Measurements from ENCODE around the gene PRAME. TPM values are rescaled to one million over a fixed set of nuclear protein-coding genes. Genes with fewer than 3 reads are reported as not detected.
"Not testable (repeated sequence)": the region's sequence is repeated elsewhere in the genome, so short reads cannot be mapped to it uniquely, and the experiment has no call there.

The PRAME gene
- total RNA-seq, 2 donors from 2014 or later: not detected

DNA sequence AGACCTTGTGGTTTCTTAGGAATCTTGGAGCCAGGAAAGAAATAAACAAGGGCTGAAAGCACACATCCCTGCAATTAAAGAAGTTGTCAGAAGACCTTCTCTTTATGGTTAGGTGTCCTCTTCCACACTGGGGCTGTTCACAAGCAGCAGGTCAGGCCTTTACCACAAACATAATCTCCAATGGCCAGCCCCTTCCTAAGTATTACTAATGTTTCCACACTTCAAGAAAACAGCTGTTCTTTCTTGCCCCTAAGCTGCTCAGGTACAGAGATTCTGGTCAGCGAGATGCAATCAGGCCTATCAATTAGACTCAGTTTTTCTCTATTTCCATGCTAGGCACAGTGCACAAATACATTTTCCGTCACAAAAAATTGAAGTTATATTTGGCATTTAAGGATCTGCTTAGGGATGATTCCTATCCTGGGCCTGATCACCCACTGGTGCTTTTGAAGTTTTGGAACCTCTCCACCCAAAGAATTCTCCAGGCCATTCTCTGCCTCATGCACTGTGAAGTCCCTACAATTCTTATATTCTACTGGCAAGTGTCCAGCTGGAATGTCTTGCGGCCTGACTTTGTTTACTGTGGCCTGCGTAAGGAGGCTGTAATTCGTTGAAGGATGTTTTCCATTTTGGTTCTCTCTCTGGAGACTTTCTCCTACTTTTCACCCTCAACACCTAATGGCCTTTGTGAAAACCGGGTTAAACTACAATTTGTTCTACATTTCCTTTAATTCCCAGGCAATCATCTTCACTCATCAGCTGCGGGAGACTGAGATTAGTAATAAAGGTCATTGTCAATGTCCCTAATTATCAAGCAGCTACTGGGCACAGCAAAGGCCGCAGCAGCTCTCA lies 5.1 kb downstream of the PRAME start:
- DNase-seq (ENCODE audit: low spot score): no peak

DNA sequence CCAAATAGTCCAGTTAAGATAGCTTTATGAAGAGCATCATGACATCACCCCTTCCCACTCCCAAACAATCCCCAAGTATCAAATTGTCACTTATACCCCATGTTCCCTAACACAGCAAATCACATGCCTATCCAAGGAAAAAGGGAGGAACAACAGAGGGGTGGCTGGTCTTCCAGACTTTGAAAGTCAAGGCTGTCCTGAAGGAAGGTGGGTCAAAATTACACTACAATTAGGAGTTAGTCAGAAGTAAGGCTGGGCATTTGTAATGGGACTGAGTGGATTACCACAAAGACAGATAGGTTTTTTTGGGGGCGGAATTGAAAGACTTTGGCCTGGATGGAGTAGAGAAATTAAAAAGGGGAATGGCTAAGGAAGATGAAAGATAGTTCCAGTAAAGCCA lies 5.9 kb downstream of the PRAME start:
- DNase-seq (ENCODE audit: low spot score): no peak
- intact Hi-C loops (cut with DNase I): no loop called here

More for the DNA sequence above, 5.1 kb downstream of the PRAME start:
- intact Hi-C loops (cut with DNase I): no loop called here

DNA sequence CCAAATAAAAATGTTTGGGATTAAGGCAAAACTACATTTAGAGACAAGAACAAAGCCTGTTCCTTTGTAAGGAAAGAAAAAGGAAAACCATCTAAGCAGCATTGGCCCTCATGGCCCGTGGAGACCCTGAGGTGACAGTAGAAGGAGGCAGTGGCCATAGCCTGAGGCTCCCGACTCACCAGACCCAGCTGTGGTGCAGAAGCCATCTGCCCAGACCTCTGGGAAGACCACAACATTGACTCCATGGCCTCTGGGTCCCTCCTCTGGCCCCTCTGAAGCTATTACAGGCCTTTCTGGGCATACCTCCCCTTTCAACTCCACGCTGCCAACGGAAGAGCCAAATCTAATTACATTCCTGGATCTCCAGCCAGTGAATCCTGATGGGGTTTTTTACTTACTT lies 6.4 kb downstream of the PRAME start:
- DNase-seq (ENCODE audit: low spot score): no peak
- intact Hi-C loops (cut with DNase I): no loop called here

GRCh38 chr22:22550789-22551434 lies 8.2 kb downstream of the PRAME start:
- intact Hi-C loops (cut with DNase I): no loop called here
- no peak for DNase-seq (ENCODE audit: low spot score)

DNA sequence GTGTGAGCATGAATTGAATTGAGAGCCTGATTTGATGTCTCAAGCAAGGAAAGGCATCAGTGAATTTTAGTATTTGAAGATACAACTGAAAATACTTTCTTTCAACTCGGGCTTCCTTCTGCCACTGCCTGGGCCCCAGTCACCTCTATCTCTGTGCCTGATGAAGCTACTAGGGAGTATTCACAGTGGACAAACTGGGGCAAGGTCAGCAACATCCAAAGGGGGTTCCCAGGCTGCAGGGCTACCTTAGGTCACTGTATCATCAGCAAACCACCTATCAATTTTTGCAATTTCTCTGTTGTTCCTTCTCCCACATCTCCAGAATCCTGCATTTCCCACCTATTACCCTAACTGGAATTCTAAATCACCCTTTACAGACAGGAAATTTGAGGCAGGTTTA lies 10.2 kb downstream of the PRAME start:
- DNase-seq (ENCODE audit: low spot score): no peak
- intact Hi-C loops (cut with DNase I): no loop called here

DNA sequence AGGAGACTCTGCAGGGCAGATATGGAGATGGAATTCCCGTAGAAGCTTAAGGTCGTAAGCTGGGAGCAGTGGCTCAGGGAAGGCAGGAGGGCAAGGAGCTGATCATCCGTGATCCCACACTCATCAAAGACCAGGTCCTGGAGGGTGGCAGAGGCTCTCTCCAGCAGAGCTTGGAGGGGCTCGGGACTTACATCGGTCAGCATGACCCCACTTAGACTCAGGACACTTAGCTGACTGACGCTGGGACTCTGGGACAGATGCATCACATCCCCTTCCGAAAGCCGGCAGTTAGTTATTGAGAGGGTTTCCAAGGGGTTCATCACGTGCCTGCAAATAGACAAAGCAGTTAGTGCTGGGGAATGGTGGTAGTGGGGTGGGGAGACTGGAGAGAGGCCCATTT lies 10.7 kb downstream of the PRAME start:
- intact Hi-C loops (cut with DNase I): no loop called here
- no peak for DNase-seq (ENCODE audit: low spot score)

DNA sequence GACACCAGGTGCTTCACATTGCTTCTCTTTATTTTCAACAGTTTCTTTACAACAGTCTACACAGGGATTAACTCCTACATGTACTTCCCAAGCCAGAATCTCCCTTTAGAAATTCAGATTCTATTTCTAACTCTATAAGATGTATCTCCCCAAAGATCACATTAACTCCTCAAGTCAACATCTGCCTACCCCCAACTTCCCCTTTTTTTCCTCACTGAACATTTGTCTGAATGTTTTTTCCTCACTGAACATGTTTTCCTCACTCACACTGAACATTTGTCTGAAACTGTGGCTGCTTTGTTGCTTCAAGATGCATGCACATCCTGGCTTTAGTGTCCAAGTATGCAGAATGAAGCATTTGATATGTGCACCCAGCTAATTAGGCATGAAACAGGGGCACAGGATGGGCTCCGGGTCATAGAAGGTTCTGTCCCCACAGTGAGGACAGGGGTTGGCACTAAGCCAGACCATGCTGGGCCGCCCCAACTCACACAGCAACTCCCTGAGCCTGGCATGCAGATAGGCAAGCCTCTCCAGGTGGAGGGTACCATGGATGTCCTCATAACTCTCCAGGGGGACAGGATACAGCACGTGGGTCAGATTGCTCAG lies 11.3 kb downstream of the PRAME start:
- intact Hi-C loops (cut with DNase I): no loop called here

GRCh38 chr22:22547226-22547625 lies 11.8 kb downstream of the PRAME start:
- DNase-seq (ENCODE audit: low spot score): no peak
- intact Hi-C loops (cut with DNase I): no loop called here

More for the DNA sequence above, 11.3 kb downstream of the PRAME start:
- no peak for DNase-seq (ENCODE audit: low spot score)

DNA sequence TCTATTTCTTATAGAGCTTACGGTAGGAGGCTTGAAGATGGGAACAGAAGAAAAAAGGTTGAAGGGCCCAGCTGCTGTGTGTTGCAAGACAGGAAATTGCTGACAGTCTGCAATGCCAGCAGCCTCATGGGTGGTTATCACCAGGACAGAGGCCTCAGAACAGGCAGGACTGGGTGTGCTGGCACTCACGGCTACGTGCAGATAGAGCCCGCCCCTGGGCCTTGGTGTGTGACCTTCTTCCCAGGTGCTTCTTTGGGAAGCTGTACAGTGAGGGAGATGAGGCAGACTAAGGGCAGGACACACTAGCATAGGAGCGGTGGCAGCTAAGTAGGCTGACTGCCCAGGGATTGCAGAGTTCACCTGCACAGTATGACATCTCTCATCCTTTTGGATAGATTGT lies 12.6 kb downstream of the PRAME start:
- DNase-seq (ENCODE audit: low spot score): no peak
- intact Hi-C loops (cut with DNase I): no loop called here

DNA sequence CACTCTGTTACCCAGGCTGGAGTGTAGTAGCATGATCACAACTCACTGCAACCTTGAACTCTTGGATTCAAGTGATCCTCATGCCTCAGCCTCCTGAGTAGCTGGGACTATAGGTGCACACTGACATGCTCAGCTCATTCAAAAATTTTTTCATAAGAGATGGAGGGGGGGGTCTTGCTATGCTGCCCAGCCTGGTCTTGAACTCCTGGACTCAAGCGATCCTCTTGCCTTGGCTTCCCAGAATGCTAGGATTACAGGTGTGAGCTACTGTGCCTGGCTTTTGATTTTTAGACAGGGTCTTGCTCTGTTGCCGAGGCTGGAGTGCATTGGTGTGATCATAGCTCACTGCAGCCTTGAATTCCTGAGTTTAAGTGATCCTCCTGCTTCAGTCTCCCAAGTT lies 14.0 kb downstream of the PRAME start:
- DNase-seq (ENCODE audit: low spot score): no peak
- intact Hi-C loops (cut with DNase I): no loop called here

GRCh38 chr22:22538226-22538989 lies 20.7 kb downstream of the PRAME start:
- intact Hi-C loops (cut with DNase I): no loop called here
- DNase-seq (ENCODE audit: low spot score): no peak

- DNase-seq (ENCODE audit: low spot score): no peak
- intact Hi-C loops (cut with DNase I): no loop called here
Observed at GRCh38 chr22:22536916-22537315, 22.1 kb downstream of the PRAME start.

DNA sequence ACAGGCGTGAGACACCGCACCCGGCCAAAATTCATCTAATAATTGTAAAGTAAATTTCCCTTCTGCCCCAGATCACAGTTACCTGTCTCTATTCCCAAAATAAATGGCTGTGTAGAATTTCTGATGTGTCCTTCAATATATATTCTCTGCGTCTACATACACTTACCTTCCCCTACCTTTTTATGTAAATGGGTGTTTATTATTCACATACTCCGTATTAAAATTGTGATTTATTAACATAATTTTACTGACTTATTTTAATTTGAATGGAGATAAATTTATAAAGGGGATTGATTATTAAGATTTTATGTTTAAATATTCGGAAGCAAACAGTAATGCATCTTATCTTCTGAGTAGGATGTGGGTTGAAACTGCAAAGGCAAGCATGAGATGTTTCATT lies 22.6 kb downstream of the PRAME start:
- no peak for DNase-seq (ENCODE audit: low spot score)
- intact Hi-C loops (cut with DNase I): no loop called here

DNA sequence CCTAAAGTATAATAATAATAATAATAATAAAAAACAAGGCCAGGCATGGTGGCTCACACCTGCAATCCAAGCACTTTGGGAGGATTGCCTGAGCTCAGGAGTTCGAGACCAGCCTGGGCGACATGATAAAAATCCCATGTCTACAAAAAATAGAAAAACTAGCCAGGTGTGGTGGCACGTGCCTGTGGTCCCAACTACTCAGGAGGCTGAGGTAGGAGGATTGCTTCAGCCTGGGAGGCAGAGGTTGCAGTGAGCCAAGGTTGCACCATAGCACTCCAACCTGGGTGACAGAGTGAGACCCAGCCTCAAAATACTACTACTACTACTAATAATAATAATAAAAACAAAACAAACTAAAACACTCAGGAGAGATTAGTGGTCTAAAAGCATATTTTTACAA lies 23.4 kb downstream of the PRAME start:
- intact Hi-C loops (cut with DNase I): no loop called here
- no peak for DNase-seq (ENCODE audit: low spot score)

GRCh38 chr22:22534604-22535415 lies 24.3 kb downstream of the PRAME start:
- no peak for DNase-seq (ENCODE audit: low spot score)
- intact Hi-C loops (cut with DNase I): no loop called here

GRCh38 chr22:22533863-22534262 lies 25.2 kb downstream of the PRAME start:
- DNase-seq (ENCODE audit: low spot score): no peak
- intact Hi-C loops (cut with DNase I): no loop called here

GRCh38 chr22:22533417-22533816 lies 25.6 kb downstream of the PRAME start:
- intact Hi-C loops (cut with DNase I): no loop called here
- DNase-seq (ENCODE audit: low spot score): no peak

DNA sequence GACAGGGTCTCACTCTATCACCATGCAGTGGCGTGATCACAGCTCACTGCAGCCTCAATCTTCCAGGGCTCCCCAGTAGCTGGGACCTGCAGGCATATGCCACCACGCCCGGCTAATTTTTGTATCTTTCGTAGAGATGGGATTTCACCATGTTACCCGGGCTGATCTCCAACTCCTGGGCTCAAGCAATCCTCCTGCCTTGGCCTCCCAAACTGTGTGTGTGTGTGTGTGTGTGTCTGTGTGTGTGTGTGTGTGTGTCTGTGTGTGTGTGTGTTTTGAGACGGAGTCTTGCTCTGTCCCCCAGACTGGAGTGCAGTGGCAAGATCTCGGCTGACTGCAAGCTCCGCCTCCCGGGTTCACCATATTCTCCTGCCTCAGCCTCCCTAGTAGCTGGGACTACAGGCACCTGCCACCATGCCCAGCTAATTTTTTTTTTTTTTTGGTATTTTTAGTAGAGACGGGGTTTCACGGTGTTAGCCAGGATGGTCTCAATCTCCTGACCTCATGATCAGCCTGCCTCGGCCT lies 26.5 kb downstream of the PRAME start:
- intact Hi-C loops (cut with DNase I); DNase-seq (ENCODE audit: low spot score): not testable (repeated sequence)

All from posterior vena cava (tissue), 2 donors.